K562 (cell line): ENCODE measurements around the gene TRIM31. TPM values are rescaled to one million over a fixed set of nuclear protein-coding genes. Genes with fewer than 3 reads are reported as not detected.

Experiments
- CBX5 ChIP-seq: IDR thresholded peaks from 2 replicates; pipeline ENCODE4 v1.6.1; 2014; ENCODE audit warnings: low read depth, borderline replicate concordance
- DLX4 ChIP-seq: fragments of 250-450 bp; sonication (Bioruptor Pico); IDR thresholded peaks from 2 replicates; pipeline ENCODE4 v1.6.1; 2021; ENCODE audit warnings: mild to moderate bottlenecking
- EP400 ChIP-seq: fragments of 450-650 bp; IDR thresholded peaks from 2 replicates; pipeline ENCODE4 v1.6.1; 2017; ENCODE audit warnings: antibody characterized with exemption, mild to moderate bottlenecking, moderate library complexity
- MAFG ChIP-seq: fragments of 450-650 bp; conservative IDR thresholded peaks from 2 replicates; pipeline ENCODE4 v1.6.1; 2016; ENCODE audit warnings: missing genetic modification characterization, missing compliant biosample characterization
- POLR2B ChIP-seq: fragments of 450-650 bp; IDR thresholded peaks from 2 replicates; pipeline ENCODE4 v1.6.1; 2018; ENCODE audit warnings: low read depth; ENCODE audit not compliant: partially characterized antibody
- RBM25 ChIP-seq: fragments of 200-400 bp; formaldehyde crosslinking; IDR thresholded peaks from 2 replicates; pipeline ENCODE4 v1.6.1; 2018; ENCODE audit warnings: low read length, low read depth, moderate library complexity; ENCODE audit not compliant: severe bottlenecking
- SMARCA5 ChIP-seq: fragments of 450-650 bp; IDR thresholded peaks from 2 replicates; pipeline ENCODE4 v1.6.1; 2016
- TEAD1 ChIP-seq, 2 experiments: fragments of 450-650 bp in 1 of 2; sonication (generic) in 1 of 2; formaldehyde crosslinking; IDR thresholded peaks; 2 replicates each; pipeline versions ENCODE4 v1.4.0 to v1.8.0; 2020 to 2022; ENCODE audit warnings: mild to moderate bottlenecking in 2 of 2, missing genetic modification reagents in 1 of 2
- ZBTB49 ChIP-seq: sonication (generic); formaldehyde crosslinking; IDR thresholded peaks from 2 replicates; pipeline ENCODE4 v1.8.0; 2022; ENCODE audit warnings: missing genetic modification reagents, mild to moderate bottlenecking, borderline replicate concordance
- ZNF263 ChIP-seq: sonication (generic); formaldehyde crosslinking; IDR thresholded peaks from 2 replicates; pipeline ENCODE4 v1.8.0; 2022; ENCODE audit warnings: mild to moderate bottlenecking, missing genetic modification reagents, borderline replicate concordance
- ZNF277 ChIP-seq: fragments of 250-450 bp; sonication (Bioruptor Pico); IDR thresholded peaks from 2 replicates; pipeline ENCODE4 v1.8.0; 2022; ENCODE audit warnings: inconsistent platforms, mild to moderate bottlenecking, moderate library complexity, borderline replicate concordance
- ZNF408 ChIP-seq: fragments of 250-450 bp; sonication (Bioruptor Pico); IDR thresholded peaks from 2 replicates; pipeline ENCODE4 v1.4.0; 2020; ENCODE audit warnings: low read depth, mild to moderate bottlenecking, moderate library complexity
- ZNF696 ChIP-seq: fragments of 250-450 bp; sonication (Bioruptor Pico); conservative IDR thresholded peaks from 2 replicates; pipeline ENCODE4 v1.4.0; 2020; ENCODE audit warnings: mild to moderate bottlenecking, moderate library complexity
- polyA plus RNA-seq, 8 experiments: library from polyadenylated mRNA; depleted of rRNA in 4 of 8; stranded (reverse) in 5 of 8; unstranded in 3 of 8; fragments of >200 nt; fragmentation: Nextera tagmentation in 2 of 8; fragmentation: Illumina TruSeq in 1 of 8; extraction: Ambion mirVana in 2 of 8; extraction: Trizol in 1 of 8; gene quantifications; 2 replicates each; pipeline versions ENCODE4 v1.2.1 to v1.2.3, GENCODE V29; 2011 to 2014; ENCODE audit warnings: inconsistent platforms in 1 of 8, missing spikeins in 1 of 8
- total RNA-seq, 7 experiments: library from RNA; depleted of rRNA in 6 of 7; stranded (reverse); fragments of >200 nt in 6 of 7; fragmentation: Illumina TruSeq in 2 of 7; extraction: Trizol in 2 of 7; gene quantifications; 2 replicates each; pipeline versions ENCODE4 v1.2.1 to v1.2.3, GENCODE V29; 2011 to 2021; ENCODE audit warnings: low replicate concordance in 1 of 7
- TF ChIP-seq, protein P1 (sequence below), 2 experiments: fragments of 450-650 bp; IDR thresholded peaks; 2 replicates each; pipeline ENCODE4 v1.6.1; 2018; ENCODE audit warnings: mild to moderate bottlenecking in 2 of 2, low read depth in 1 of 2; ENCODE audit not compliant: partially characterized antibody in 2 of 2

The TRIM31 gene
- total and polyA plus RNA-seq, 9 of the 15 experiments (the other 6 are each of a cell fraction or from before 2014, with no cell fraction given) = not detected

DNA sequence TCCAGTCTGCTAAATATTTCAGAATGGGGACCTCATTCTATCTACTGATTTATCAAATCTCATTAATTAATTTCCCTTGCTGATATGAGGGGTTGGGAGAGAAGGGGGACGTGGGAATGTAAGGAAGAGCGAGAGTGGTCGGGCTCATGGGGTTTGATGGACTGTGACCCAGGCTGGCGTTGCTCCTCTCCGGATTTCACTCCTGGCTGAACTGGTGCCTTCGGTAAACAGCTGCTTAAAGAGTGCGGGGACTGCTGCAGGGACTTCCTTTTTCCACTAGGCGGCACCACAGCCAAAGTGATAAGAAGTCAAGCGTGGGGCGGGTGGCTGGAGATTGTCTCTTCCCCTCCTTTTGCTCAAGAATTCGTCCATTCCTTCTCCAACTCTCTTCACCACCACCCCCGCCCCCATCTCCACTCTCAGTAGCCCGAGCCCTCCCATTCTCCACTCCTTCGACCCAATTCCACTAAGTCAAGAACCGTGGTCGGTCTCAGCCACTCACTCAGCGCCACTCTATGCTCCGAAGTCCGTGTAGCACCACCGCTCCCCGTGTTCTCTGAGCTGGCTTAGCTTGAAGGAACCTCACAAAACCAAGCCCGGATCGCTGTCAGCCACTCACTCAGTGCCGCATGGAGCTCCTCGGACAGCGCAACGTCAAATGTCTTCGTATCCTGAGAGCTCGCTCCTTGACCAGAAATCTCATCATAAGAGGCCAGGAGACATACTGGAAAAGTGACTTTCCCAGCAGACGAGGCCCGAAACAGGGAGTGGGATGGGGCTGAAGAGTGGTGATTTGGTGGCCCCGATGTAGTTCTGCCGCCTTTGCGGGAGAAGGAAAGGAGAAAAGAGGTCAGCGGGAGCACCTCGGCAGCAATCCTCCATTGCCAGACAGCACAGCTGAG lies 9.7 kb downstream of the TRIM31 start (continued):
- TF ChIP-seq, protein P1, sequence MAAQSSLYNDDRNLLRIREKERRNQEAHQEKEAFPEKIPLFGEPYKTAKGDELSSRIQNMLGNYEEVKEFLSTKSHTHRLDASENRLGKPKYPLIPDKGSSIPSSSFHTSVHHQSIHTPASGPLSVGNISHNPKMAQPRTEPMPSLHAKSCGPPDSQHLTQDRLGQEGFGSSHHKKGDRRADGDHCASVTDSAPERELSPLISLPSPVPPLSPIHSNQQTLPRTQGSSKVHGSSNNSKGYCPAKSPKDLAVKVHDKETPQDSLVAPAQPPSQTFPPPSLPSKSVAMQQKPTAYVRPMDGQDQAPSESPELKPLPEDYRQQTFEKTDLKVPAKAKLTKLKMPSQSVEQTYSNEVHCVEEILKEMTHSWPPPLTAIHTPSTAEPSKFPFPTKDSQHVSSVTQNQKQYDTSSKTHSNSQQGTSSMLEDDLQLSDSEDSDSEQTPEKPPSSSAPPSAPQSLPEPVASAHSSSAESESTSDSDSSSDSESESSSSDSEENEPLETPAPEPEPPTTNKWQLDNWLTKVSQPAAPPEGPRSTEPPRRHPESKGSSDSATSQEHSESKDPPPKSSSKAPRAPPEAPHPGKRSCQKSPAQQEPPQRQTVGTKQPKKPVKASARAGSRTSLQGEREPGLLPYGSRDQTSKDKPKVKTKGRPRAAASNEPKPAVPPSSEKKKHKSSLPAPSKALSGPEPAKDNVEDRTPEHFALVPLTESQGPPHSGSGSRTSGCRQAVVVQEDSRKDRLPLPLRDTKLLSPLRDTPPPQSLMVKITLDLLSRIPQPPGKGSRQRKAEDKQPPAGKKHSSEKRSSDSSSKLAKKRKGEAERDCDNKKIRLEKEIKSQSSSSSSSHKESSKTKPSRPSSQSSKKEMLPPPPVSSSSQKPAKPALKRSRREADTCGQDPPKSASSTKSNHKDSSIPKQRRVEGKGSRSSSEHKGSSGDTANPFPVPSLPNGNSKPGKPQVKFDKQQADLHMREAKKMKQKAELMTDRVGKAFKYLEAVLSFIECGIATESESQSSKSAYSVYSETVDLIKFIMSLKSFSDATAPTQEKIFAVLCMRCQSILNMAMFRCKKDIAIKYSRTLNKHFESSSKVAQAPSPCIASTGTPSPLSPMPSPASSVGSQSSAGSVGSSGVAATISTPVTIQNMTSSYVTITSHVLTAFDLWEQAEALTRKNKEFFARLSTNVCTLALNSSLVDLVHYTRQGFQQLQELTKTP (IDR thresholded peaks at IDR 0.05; ENCODE audit: low read depth in 1 of 2, partially characterized antibody in 2 of 2) = no peak
- TF ChIP-seq ZNF696 (CRISPR knock-in tag) (no peak), DLX4 (no peak), POLR2B (no peak), CBX5 (no peak), MAFG (tag) (no peak), RBM25 (no peak), TEAD1 (CRISPR knock-in tag; IDR thresholded peaks at IDR 0.05) (no peak), ZNF263 (CRISPR knock-in tag) (no peak), SMARCA5 (no peak), ZNF277 (CRISPR knock-in tag) (no peak), ZBTB49 (no peak), ZNF408 (no peak), EP400 (no peak)
